Activated CD4-positive, alpha-beta memory T cell treated with anti-CD3 and anti-CD28 coated beads for 36 hours (primary cell): Measurements from ENCODE around the gene PIEZO2. TPM values are rescaled to one million over a fixed set of nuclear protein-coding genes. Genes with fewer than 3 reads are reported as not detected.

ENCODE experiments used
- CTCF ChIA-PET: fragments of 350-600 bp; sonication (Branson Sonifier 250); formaldehyde crosslinking; loops from one replicate; lab custom pipeline; 2021; ENCODE audit warnings: antibody characterized with exemption, inconsistent platforms; lab: Charles Lee
- POLR2A ChIA-PET: fragments of 350-600 bp; sonication (Branson Sonifier 250); formaldehyde crosslinking; loops from one replicate; lab custom pipeline; 2021; ENCODE audit warnings: antibody characterized with exemption; lab: Charles Lee
- DNase-seq: peaks from one replicate; pipeline ENCODE4 v3.0.0-alpha.2; 2020
- H3K27ac Mint-ChIP-seq: one replicate; pipeline ENCODE4 v1.8.0; 2021; ENCODE audit warnings: mixed read lengths
- H3K27me3 Mint-ChIP-seq: one replicate; pipeline ENCODE4 v1.8.0; 2021; ENCODE audit warnings: mixed read lengths
- H3K36me3 Mint-ChIP-seq: one replicate; pipeline ENCODE4 v1.8.0; 2021; ENCODE audit warnings: mixed read lengths
- H3K4me1 Mint-ChIP-seq: one replicate; pipeline ENCODE4 v1.8.0; 2021; ENCODE audit warnings: low read depth, mixed read lengths
- H3K4me3 Mint-ChIP-seq: one replicate; pipeline ENCODE4 v1.8.0; 2021; ENCODE audit warnings: mild to moderate bottlenecking, mixed read lengths
- H3K9me3 Mint-ChIP-seq: one replicate; pipeline ENCODE4 v1.8.0; 2021; ENCODE audit warnings: mixed read lengths
- intact Hi-C: fragments of 100-400 bp; cut with micrococcal nuclease; formaldehyde crosslinking; loops from one replicate; pipeline ENCODE4 v1.15.1; 2023
- total RNA-seq, 2 experiments: library from RNA; stranded (reverse); gene quantifications; one replicate each; pipeline ENCODE4 v1.2.3, GENCODE V29; 2021

Gene PIEZO2
- total RNA-seq, 2 experiments from 2014 or later, result not detected

GRCh38 chr18:11072632-11073031, 76.7 kb downstream of the PIEZO2 start:
- no peak for DNase-seq
- no peak overlapping the region for H3K27ac Mint-ChIP-seq
- ChIA-PET CTCF (no interaction called here), POLR2A (no interaction called here)
- H3K36me3 Mint-ChIP-seq, result no peaks in the 10 kb centered on the region
- H3K4me3 Mint-ChIP-seq, result no peak overlapping the region
- no peaks in the 10 kb centered on the region for H3K27me3 Mint-ChIP-seq
- intact Hi-C loops, result no loop called here
- H3K4me1 Mint-ChIP-seq, result no peaks in the 10 kb centered on the region
- H3K9me3 Mint-ChIP-seq, result no peaks in the 10 kb centered on the region

GRCh38 chr18:11071300-11071699, 78.1 kb downstream of the PIEZO2 start:
- Mint-ChIP-seq H3K4me1 (no peaks in the 10 kb centered on the region), H3K9me3 (no peaks in the 10 kb centered on the region), H3K4me3 (no peak overlapping the region), H3K27me3 (no peaks in the 10 kb centered on the region), H3K36me3 (no peaks in the 10 kb centered on the region), H3K27ac (no peak overlapping the region)
- POLR2A ChIA-PET, result no interaction called here
- CTCF ChIA-PET, result no interaction called here
- intact Hi-C loops, result no loop called here
- no peak for DNase-seq

- no peak for DNase-seq
- no peak overlapping the region for H3K4me3 Mint-ChIP-seq
- POLR2A ChIA-PET, result no interaction called here
- intact Hi-C loops, result no loop called here
- CTCF ChIA-PET, result no interaction called here
- H3K36me3 Mint-ChIP-seq, result no peaks in the 10 kb centered on the region
- no peaks in the 10 kb centered on the region for H3K9me3 Mint-ChIP-seq
- H3K27me3 Mint-ChIP-seq, result no peaks in the 10 kb centered on the region
- H3K4me1 Mint-ChIP-seq, result no peaks in the 10 kb centered on the region
- no peak overlapping the region for H3K27ac Mint-ChIP-seq
These were observed 78.8 kb downstream of the PIEZO2 start for GRCh38 chr18:11070593-11070992.

- H3K27me3 Mint-ChIP-seq, result no peaks in the 10 kb centered on the region
- CTCF ChIA-PET, result no interaction called here
- DNase-seq, result no peak
- no peak overlapping the region for H3K4me3 Mint-ChIP-seq
- no peaks in the 10 kb centered on the region for H3K4me1 Mint-ChIP-seq
- POLR2A ChIA-PET, result no interaction called here
- intact Hi-C loops, result no loop called here
- no peaks in the 10 kb centered on the region for H3K36me3 Mint-ChIP-seq
- H3K9me3 Mint-ChIP-seq, result no peaks in the 10 kb centered on the region
- H3K27ac Mint-ChIP-seq, result no peak overlapping the region
These were observed 83.3 kb downstream of the PIEZO2 start for GRCh38 chr18:11066038-11066437.

GRCh38 chr18:11064727-11065460, 84.5 kb downstream of the PIEZO2 start:
- Mint-ChIP-seq H3K4me3 (no peak overlapping the region), H3K27me3 (no peaks in the 10 kb centered on the region), H3K4me1 (no peaks in the 10 kb centered on the region), H3K9me3 (no peaks in the 10 kb centered on the region), H3K27ac (no peak overlapping the region), H3K36me3 (no peaks in the 10 kb centered on the region)
- DNase-seq, result no peak
- ChIA-PET CTCF (no interaction called here), POLR2A (no interaction called here)
- intact Hi-C loops, result no loop called here

GRCh38 chr18:11064106-11064505, 85.3 kb downstream of the PIEZO2 start:
- DNase-seq, result no peak
- ChIA-PET CTCF (no interaction called here), POLR2A (no interaction called here)
- Mint-ChIP-seq H3K4me3 (no peak overlapping the region), H3K27ac (no peak overlapping the region), H3K9me3 (no peaks in the 10 kb centered on the region), H3K27me3 (no peaks in the 10 kb centered on the region), H3K4me1 (no peaks in the 10 kb centered on the region), H3K36me3 (no peaks in the 10 kb centered on the region)
- intact Hi-C loops, result no loop called here

GRCh38 chr18:11055721-11056120, 93.6 kb downstream of the PIEZO2 start:
- no peaks in the 10 kb centered on the region for H3K36me3 Mint-ChIP-seq
- CTCF ChIA-PET, result no interaction called here
- no peaks in the 10 kb centered on the region for H3K9me3 Mint-ChIP-seq
- intact Hi-C loops, result no loop called here
- no peaks in the 10 kb centered on the region for H3K4me1 Mint-ChIP-seq
- no peak for DNase-seq
- H3K27me3 Mint-ChIP-seq, result peaks cover 3% of the 10 kb centered on the region
- POLR2A ChIA-PET, result no interaction called here
- no peak overlapping the region for H3K4me3 Mint-ChIP-seq
- no peak overlapping the region for H3K27ac Mint-ChIP-seq

GRCh38 chr18:11054497-11054896, 94.9 kb downstream of the PIEZO2 start:
- Mint-ChIP-seq H3K9me3 (no peaks in the 10 kb centered on the region), H3K4me3 (no peak overlapping the region), H3K27ac (no peak overlapping the region), H3K4me1 (no peaks in the 10 kb centered on the region), H3K36me3 (no peaks in the 10 kb centered on the region), H3K27me3 (peaks cover 3% of the 10 kb centered on the region)
- ChIA-PET POLR2A (no interaction called here), CTCF (no interaction called here)
- no peak for DNase-seq
- intact Hi-C loops, result no loop called here

- H3K27me3 Mint-ChIP-seq, result peaks cover 3% of the 10 kb centered on the region
- CTCF ChIA-PET, result no interaction called here
- DNase-seq, result no peak
- H3K4me3 Mint-ChIP-seq, result no peak overlapping the region
- POLR2A ChIA-PET, result no interaction called here
- intact Hi-C loops, result no loop called here
- H3K36me3 Mint-ChIP-seq, result no peaks in the 10 kb centered on the region
- no peaks in the 10 kb centered on the region for H3K9me3 Mint-ChIP-seq
- no peak overlapping the region for H3K27ac Mint-ChIP-seq
- no peaks in the 10 kb centered on the region for H3K4me1 Mint-ChIP-seq
These were observed 96.1 kb downstream of the PIEZO2 start for GRCh38 chr18:11053293-11053692.

GRCh38 chr18:11052800-11053199, 96.6 kb downstream of the PIEZO2 start:
- no peaks in the 10 kb centered on the region for H3K9me3 Mint-ChIP-seq
- POLR2A ChIA-PET, result no interaction called here
- intact Hi-C loops, result no loop called here
- H3K36me3 Mint-ChIP-seq, result no peaks in the 10 kb centered on the region
- DNase-seq, result no peak
- no peak overlapping the region for H3K4me3 Mint-ChIP-seq
- no peaks in the 10 kb centered on the region for H3K4me1 Mint-ChIP-seq
- peaks cover 3% of the 10 kb centered on the region for H3K27me3 Mint-ChIP-seq
- no peak overlapping the region for H3K27ac Mint-ChIP-seq
- CTCF ChIA-PET, result no interaction called here

- ChIA-PET POLR2A (no interaction called here), CTCF (no interaction called here)
- Mint-ChIP-seq H3K27ac (no peak overlapping the region), H3K9me3 (no peaks in the 10 kb centered on the region), H3K4me1 (no peaks in the 10 kb centered on the region), H3K36me3 (no peaks in the 10 kb centered on the region), H3K27me3 (peaks cover 3% of the 10 kb centered on the region), H3K4me3 (no peak overlapping the region)
- no peak for DNase-seq
- intact Hi-C loops, result no loop called here
These were observed 97.9 kb downstream of the PIEZO2 start for GRCh38 chr18:11051462-11051861.

GRCh38 chr18:11050966-11051365, 98.4 kb downstream of the PIEZO2 start:
- H3K9me3 Mint-ChIP-seq, result no peaks in the 10 kb centered on the region
- POLR2A ChIA-PET, result no interaction called here
- H3K27ac Mint-ChIP-seq, result no peak overlapping the region
- no peak overlapping the region for H3K4me3 Mint-ChIP-seq
- no peak for DNase-seq
- CTCF ChIA-PET, result no interaction called here
- peaks cover 3% of the 10 kb centered on the region for H3K27me3 Mint-ChIP-seq
- H3K4me1 Mint-ChIP-seq, result no peaks in the 10 kb centered on the region
- H3K36me3 Mint-ChIP-seq, result no peaks in the 10 kb centered on the region
- intact Hi-C loops, result no loop called here

GRCh38 chr18:11047817-11048216, 101.6 kb downstream of the PIEZO2 start:
- Mint-ChIP-seq H3K36me3 (no peaks in the 10 kb centered on the region), H3K9me3 (no peaks in the 10 kb centered on the region), H3K4me1 (no peaks in the 10 kb centered on the region), H3K27ac (no peak overlapping the region), H3K4me3 (no peak overlapping the region), H3K27me3 (peaks cover 3% of the 10 kb centered on the region)
- CTCF ChIA-PET, result no interaction called here
- DNase-seq, result no peak
- intact Hi-C loops, result no loop called here
- POLR2A ChIA-PET, result no interaction called here
